IgD-negative memory B cell (primary cell): ENCODE data around the gene TWNK. TPM values are rescaled to one million over a fixed set of nuclear protein-coding genes. Genes with fewer than 3 reads are reported as not detected.
A peak's percentile ranks its signal among the peaks of the same experiment; 100 is the strongest.

Source experiments
- H3K27ac Mint-ChIP-seq, 3 donors: one replicate each; pipeline ENCODE4 v1.8.0; 2020 to 2022; ENCODE audit warnings: mild to moderate bottlenecking in 3 of 3, mixed read lengths in 3 of 3, moderate library complexity in 1 of 3
- H3K27me3 Mint-ChIP-seq: one replicate; pipeline ENCODE4 v1.8.0; 2021; ENCODE audit warnings: mixed read lengths
- H3K36me3 Mint-ChIP-seq: one replicate; pipeline ENCODE4 v1.8.0; 2020; ENCODE audit warnings: mild to moderate bottlenecking, mixed read lengths
- H3K4me1 Mint-ChIP-seq, 3 donors: one replicate each; pipeline ENCODE4 v1.8.0; 2020 to 2022; ENCODE audit warnings: mixed read lengths in 3 of 3, mild to moderate bottlenecking in 1 of 3
- H3K4me3 Mint-ChIP-seq, 4 donors: one replicate each; pipeline ENCODE4 v1.8.0; 2020 to 2022; ENCODE audit warnings: mild to moderate bottlenecking in 4 of 4, mixed read lengths in 4 of 4, moderate library complexity in 3 of 4
- H3K9me3 Mint-ChIP-seq, 3 donors: one replicate each; pipeline ENCODE4 v1.8.0; 2020 to 2021; ENCODE audit warnings: mixed read lengths in 3 of 3, mild to moderate bottlenecking in 1 of 3
- polyA plus RNA-seq: library from polyadenylated mRNA; unstranded; fragments of 300-500 nt; fragmentation: Illumina TruSeq; gene quantifications from one replicate; pipeline ENCODE4 v1.2.3, GENCODE V29; 2021

TWNK gene
- polyA plus RNA-seq, 1 donor from 2014 or later, result 13.6 TPM

DNA sequence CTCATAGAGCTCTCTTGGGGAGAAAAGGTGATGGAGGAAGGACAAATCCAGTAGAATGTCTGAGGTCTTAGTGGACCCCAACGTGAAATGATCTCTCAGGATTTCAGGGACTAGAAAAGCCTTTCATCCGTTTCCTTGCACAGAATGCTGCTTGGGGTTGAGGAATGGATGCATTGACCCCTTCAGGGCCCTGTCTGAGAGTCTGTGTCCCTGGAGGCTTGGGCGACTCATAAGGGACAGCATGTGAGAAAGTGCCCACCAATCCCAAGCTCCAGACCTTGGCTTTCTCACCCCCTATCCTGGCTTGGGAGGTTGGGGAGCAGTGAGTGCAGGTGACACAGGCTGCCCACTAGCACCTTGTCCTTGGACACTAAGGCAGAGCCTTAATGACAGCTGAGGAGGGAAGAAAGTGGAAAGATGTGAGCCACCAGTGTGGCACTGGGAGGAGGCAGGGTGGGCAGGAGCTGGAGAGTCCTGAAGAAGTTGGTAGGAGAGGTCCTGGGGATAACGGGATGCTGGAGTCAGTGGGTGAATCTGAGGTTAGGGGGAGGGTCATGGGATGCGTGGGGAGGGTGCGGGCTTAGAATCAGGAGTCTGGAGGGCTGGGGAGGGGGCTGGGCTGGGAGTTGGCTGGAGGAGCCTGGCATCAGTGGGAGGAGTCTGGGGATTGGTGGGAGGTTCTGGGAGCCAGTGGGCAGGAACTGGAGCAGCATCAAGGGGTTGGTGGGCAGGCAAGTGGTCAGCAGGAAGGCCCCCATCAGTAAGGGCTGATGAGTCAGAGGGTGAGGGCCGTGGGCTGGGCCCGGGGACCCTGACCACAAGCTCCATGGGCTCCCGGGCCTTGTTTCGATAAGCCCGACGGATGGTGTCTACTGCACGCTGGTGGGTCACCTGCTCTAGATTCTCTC, 20.8 kb downstream of the TWNK start:
- no peak overlapping the region for H3K27ac Mint-ChIP-seq

DNA sequence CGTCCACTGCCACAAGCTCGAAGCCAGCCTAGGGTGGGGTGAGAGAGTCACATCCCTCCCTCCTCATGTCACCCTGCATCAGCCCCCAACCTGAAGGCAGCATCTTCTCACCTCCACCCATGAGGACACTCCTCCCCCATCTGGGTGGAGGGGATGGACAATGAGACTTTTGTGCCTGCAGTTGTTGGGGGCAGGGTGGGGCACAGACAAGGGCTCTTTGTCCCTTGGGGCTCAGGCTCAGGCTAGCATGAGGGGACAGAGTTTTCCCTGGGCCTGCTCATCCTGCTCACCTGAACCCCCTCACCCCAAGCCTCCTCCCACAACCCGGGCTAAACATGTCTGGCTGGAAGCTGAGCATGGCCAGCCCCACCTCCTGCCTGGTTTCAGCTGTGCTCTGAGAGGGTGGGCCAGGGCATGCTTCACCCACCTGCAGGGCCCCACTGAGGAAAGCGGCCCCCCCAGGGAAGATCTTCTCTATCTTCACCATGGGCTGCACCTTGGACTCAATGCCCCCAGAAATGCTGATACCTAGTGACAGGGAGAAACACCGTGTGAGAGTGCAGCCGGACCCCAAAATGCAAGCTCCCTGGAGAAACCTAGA, 21.6 kb downstream of the TWNK start:
- Mint-ChIP-seq H3K27ac (peak overlapping the region in 1 of 3 donors; percentile 77), H3K4me3 (no peak overlapping the region), H3K36me3 (no peaks in the 10 kb centered on the region), H3K4me1 (peaks cover 0 to 7% (median 4%) of the 10 kb centered on the region in 3 donors), H3K27me3 (peaks cover 3% of the 10 kb centered on the region), H3K9me3 (no peaks in the 10 kb centered on the region)

More for the DNA sequence above, 20.8 kb downstream of the TWNK start:
- H3K4me3 Mint-ChIP-seq, result no peak overlapping the region
- peaks cover 0 to 5% (median 3%) of the 10 kb centered on the region in 3 donors for H3K4me1 Mint-ChIP-seq
- no peaks in the 10 kb centered on the region for H3K9me3 Mint-ChIP-seq
- no peaks in the 10 kb centered on the region for H3K36me3 Mint-ChIP-seq
- H3K27me3 Mint-ChIP-seq, result peaks cover under 1% of the 10 kb centered on the region

GRCh38 chr10:101010329-101010728, 23.0 kb downstream of the TWNK start:
- Mint-ChIP-seq H3K27ac (no peak overlapping the region), H3K4me1 (peaks cover 0 to 10% (median 6%) of the 10 kb centered on the region in 3 donors), H3K36me3 (no peaks in the 10 kb centered on the region), H3K4me3 (no peak overlapping the region), H3K27me3 (peaks cover 6% of the 10 kb centered on the region), H3K9me3 (no peaks in the 10 kb centered on the region)

DNA sequence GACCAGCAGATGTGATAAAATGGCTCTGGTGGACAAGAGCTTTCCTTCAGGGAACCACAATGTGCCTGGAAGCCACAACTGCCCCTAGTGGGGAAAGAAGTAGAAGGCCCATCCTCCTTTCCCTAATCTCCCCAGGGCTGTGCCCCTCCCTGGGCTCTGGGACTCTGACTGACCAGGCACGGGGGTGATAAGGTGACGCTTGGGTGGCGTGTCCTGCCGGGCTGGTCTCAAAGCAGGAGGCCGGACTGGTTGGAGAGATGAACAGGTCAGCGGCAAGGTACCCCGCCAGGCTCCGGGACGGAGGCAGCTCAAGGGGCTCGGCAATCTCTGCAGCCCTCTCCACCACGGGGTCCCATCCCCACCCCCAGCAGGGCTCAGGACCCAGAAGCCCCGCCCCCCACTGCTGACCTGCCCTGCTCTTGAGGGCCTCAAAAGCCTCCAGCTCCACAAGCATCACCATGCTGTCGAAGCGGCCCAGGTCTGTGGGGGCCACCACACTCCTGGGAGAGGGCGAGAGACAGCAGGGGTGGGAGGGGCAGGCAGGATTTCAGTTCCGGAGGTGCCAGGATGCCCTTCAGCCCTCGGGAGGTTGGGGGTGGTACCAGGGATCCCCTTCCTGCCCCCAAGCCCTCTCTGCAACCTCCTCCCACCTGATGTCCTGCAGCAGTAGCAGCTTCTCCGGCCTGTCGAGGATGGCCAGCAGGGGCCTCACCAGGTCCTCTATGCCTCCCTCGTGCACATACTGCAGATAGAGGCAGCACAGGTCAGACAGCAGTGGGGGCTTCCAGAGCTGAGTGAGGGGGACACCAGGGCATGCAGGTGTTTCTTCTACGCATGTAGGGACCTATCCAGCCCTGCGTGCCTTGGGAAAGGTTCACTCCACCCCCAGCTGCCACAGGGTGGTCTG, 24.4 kb downstream of the TWNK start:
- peaks cover 13% of the 10 kb centered on the region for H3K27me3 Mint-ChIP-seq
- H3K36me3 Mint-ChIP-seq, result no peaks in the 10 kb centered on the region
- H3K4me3 Mint-ChIP-seq, result no peak overlapping the region
- H3K9me3 Mint-ChIP-seq, result no peaks in the 10 kb centered on the region
- H3K4me1 Mint-ChIP-seq, result peaks cover 0 to 10% (median 6%) of the 10 kb centered on the region in 3 donors
- H3K27ac Mint-ChIP-seq, result no peak overlapping the region

- Mint-ChIP-seq H3K27me3 (peaks cover 21% of the 10 kb centered on the region), H3K27ac (peak overlapping the region in 1 of 3 donors; percentile 90), H3K36me3 (no peaks in the 10 kb centered on the region), H3K4me3 (no peak overlapping the region), H3K9me3 (no peaks in the 10 kb centered on the region), H3K4me1 (peaks cover 0 to 10% (median 6%) of the 10 kb centered on the region in 3 donors)
These were observed 25.4 kb downstream of the TWNK start for GRCh38 chr10:101012525-101013364.

DNA sequence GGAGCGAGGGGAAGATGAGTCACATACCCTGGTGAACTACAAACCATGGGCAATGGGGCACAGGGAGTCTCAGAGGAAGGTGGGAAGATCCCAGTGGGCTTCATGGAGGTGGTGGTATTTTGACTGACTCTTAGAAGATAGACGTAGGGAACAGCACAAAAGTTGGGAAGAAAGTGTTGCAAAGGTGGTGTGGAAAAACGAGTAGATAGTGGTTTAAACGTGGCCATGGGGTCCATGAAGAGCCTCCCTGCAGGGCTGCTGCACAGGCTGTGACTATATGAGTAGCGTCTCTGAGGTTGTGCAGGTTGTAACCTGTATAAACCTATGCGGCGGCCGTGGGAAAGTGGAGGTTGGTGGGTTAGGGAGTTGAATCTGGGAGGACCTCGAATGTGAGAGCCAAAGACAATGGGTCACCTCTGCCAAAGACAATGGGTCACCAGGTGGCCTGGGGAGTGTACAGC, 26.1 kb downstream of the TWNK start:
- peaks cover 26% of the 10 kb centered on the region for H3K27me3 Mint-ChIP-seq
- H3K4me3 Mint-ChIP-seq, result no peak overlapping the region
- no peaks in the 10 kb centered on the region for H3K36me3 Mint-ChIP-seq
- peak overlapping the region in 1 of 3 donors; percentile 90 for H3K27ac Mint-ChIP-seq
- H3K4me1 Mint-ChIP-seq, result peaks cover 3 to 12% (median 8%) of the 10 kb centered on the region in 3 donors
- no peaks in the 10 kb centered on the region for H3K9me3 Mint-ChIP-seq

DNA sequence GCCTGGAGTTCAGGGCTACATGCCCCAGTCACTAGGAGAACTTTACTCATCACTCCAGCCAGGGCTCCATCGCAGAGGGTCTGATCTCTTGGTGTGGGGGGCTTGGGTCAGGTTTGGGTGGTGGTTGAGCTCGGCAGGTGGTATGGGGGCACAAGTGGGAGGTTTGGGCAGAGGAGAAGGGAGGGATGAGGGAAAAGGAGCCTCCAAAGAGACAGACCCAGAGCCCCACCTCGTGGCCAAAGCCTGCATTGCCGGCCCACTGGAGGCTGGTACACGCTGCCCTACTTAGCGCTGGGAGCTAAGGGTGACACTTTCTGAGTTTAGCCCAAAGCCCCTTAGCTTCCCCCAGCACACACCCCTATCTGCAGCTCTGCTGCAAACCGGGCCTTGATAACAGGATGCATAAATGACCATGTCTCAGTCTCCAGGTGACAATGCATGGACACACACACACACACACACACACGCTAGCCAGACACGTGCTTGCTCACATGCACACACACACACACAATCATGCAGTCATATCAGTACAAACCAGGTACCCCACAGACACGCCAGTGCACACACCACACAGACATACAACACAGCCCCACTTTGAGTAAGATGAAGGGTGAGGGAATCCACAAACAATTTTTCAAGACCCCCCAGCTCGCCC, 27.0 kb downstream of the TWNK start:
- peaks cover 29% of the 10 kb centered on the region for H3K27me3 Mint-ChIP-seq
- H3K4me1 Mint-ChIP-seq, result peaks cover 6 to 15% (median 10%) of the 10 kb centered on the region in 3 donors
- no peaks in the 10 kb centered on the region for H3K36me3 Mint-ChIP-seq
- no peaks in the 10 kb centered on the region for H3K9me3 Mint-ChIP-seq
- H3K4me3 Mint-ChIP-seq, result no peak overlapping the region
- no peak overlapping the region for H3K27ac Mint-ChIP-seq

DNA sequence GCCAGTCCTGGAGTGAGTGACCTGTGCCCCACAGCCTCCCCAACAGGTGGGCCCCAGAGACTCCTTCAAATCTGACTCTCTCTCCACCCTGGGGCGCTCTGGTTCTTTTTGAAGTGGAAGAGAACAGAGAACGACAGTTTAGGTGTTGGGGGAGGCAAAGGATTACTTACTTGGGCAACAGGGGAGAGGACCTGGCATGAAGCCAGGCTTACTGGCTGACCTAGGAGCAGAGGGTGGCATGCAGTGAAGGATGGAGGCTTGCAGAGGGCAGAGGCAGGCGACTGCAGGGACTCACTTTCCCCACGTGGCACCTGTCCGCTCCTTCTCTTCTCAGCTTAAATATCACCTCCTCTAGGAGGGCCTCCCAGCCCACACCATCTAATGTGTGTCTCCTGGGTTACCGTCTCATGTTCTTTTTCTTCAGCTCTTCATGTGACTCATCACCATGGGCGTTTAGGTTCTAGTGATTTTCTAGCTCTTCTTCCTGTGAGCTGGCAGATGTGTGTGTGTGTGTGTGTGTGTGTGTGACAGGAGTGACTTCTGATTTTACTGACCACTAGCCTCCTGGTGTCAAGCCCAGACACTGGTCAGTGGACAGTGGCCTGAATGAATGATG, 27.7 kb downstream of the TWNK start:
- Mint-ChIP-seq H3K27ac (no peak overlapping the region), H3K36me3 (no peaks in the 10 kb centered on the region), H3K9me3 (no peaks in the 10 kb centered on the region), H3K4me1 (peaks cover 6 to 16% (median 10%) of the 10 kb centered on the region in 3 donors), H3K27me3 (peaks cover 30% of the 10 kb centered on the region), H3K4me3 (no peak overlapping the region)

DNA sequence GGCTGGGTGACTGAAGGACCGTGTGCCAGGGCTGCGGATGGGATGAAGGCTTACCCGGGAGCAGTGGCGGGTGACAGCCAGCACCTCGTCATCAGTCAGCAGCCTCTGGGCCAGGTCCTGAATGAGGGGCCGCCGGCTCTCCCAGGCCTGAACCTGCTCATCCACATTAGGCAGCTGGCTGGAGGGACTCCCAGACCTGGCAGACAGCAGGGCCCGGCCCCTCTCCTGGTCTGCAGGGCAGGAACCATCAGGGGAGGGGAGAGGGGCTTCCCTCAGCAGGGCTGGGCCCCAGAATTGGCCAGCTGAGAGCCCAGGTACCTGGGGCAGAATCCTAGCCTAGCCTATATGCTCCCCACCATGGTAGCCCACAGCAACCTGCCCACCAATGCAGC, 28.2 kb downstream of the TWNK start:
- no peak overlapping the region for H3K27ac Mint-ChIP-seq
- H3K9me3 Mint-ChIP-seq, result no peaks in the 10 kb centered on the region
- H3K27me3 Mint-ChIP-seq, result peaks cover 30% of the 10 kb centered on the region
- no peak overlapping the region for H3K4me3 Mint-ChIP-seq
- no peaks in the 10 kb centered on the region for H3K36me3 Mint-ChIP-seq
- peaks cover 6 to 16% (median 10%) of the 10 kb centered on the region in 3 donors for H3K4me1 Mint-ChIP-seq

- Mint-ChIP-seq H3K36me3 (no peaks in the 10 kb centered on the region), H3K4me3 (no peak overlapping the region), H3K4me1 (peaks cover 6 to 16% (median 10%) of the 10 kb centered on the region in 3 donors), H3K27me3 (peaks cover 32% of the 10 kb centered on the region), H3K27ac (no peak overlapping the region), H3K9me3 (no peaks in the 10 kb centered on the region)
These were observed 29.5 kb downstream of the TWNK start for GRCh38 chr10:101016814-101017213.

- H3K9me3 Mint-ChIP-seq, result no peaks in the 10 kb centered on the region
- peak overlapping the region in 2 of 4 donors; percentile 87 to 90 for H3K4me3 Mint-ChIP-seq
- H3K36me3 Mint-ChIP-seq, result no peaks in the 10 kb centered on the region
- no peak overlapping the region for H3K27ac Mint-ChIP-seq
- H3K4me1 Mint-ChIP-seq, result peaks cover 6 to 12% (median 8%) of the 10 kb centered on the region in 3 donors
- peaks cover 31% of the 10 kb centered on the region for H3K27me3 Mint-ChIP-seq
These were observed 30.8 kb downstream of the TWNK start for GRCh38 chr10:101018118-101018599.

GRCh38 chr10:101018600-101019439, 31.5 kb downstream of the TWNK start:
- Mint-ChIP-seq H3K9me3 (no peaks in the 10 kb centered on the region), H3K4me3 (peak overlapping the region in 2 of 4 donors; percentile 87 to 90), H3K36me3 (no peaks in the 10 kb centered on the region), H3K4me1 (peaks cover 6 to 9% (median 7%) of the 10 kb centered on the region in 3 donors), H3K27me3 (peaks cover 29% of the 10 kb centered on the region), H3K27ac (no peak overlapping the region)
